Loucy (cell line): ENCODE measurements around the gene PIK3CB.

Experiments used
- H2AFZ ChIP-seq: fragments of 200-600 bp; sonication (generic); 2 replicates; pipeline ENCODE4 v1.6.0; 2016; ENCODE audit warnings: antibody characterized with exemption, mild to moderate bottlenecking, low read length, moderate library complexity
- H3F3A ChIP-seq: fragments of 200-600 bp; 2 replicates; pipeline ENCODE4 v1.6.0; 2016; ENCODE audit warnings: antibody characterized with exemption, low read depth, mild to moderate bottlenecking
- H3K27me3 ChIP-seq: fragments of 200-600 bp; sonication (generic); 2 replicates; pipeline ENCODE4 v1.6.1; 2014; ENCODE audit warnings: low read length, mild to moderate bottlenecking; ENCODE audit not compliant: insufficient read depth, poor library complexity, severe bottlenecking
- H3K36me3 ChIP-seq: fragments of 200-600 bp; sonication (generic); 2 replicates; pipeline ENCODE4 v1.6.1; 2016; ENCODE audit warnings: low read length; ENCODE audit not compliant: insufficient read depth
- H3K4me1 ChIP-seq: fragments of 200-600 bp; sonication (generic); 2 replicates; pipeline ENCODE4 v1.5.1; 2014; ENCODE audit warnings: low read length, mild to moderate bottlenecking; ENCODE audit not compliant: insufficient read depth, poor library complexity, severe bottlenecking
- H3K4me2 ChIP-seq: fragments of 200-600 bp; sonication (generic); 2 replicates; pipeline ENCODE4 v1.6.0; 2014; ENCODE audit warnings: antibody characterized with exemption, low read length, low read depth, mild to moderate bottlenecking; ENCODE audit not compliant: poor library complexity, severe bottlenecking
- H3K4me3 ChIP-seq: fragments of 200-600 bp; sonication (generic); 2 replicates; pipeline ENCODE4 v1.5.1; 2014; ENCODE audit warnings: low read length, mild to moderate bottlenecking, mixed read lengths; ENCODE audit not compliant: poor library complexity, severe bottlenecking
- H3K79me2 ChIP-seq: fragments of 200-600 bp; sonication (generic); 2 replicates; pipeline ENCODE4 v1.6.1; 2014; ENCODE audit warnings: low read length; ENCODE audit not compliant: insufficient read depth
- H3K9ac ChIP-seq: fragments of 200-600 bp; sonication (generic); 2 replicates; pipeline ENCODE4 v1.6.0; 2014; ENCODE audit warnings: mild to moderate bottlenecking, low read depth, low read length, moderate library complexity; ENCODE audit not compliant: poor library complexity, severe bottlenecking
- H3K9me2 ChIP-seq: fragments of 200-600 bp; sonication (generic); replicated peaks from 2 replicates; pipeline ENCODE4 v1.6.1; 2016; ENCODE audit warnings: low read depth, low read length, mixed read lengths
- H3K9me3 ChIP-seq: fragments of 200-600 bp; sonication (generic); 2 replicates; pipeline ENCODE4 v1.6.1; 2014; ENCODE audit warnings: mild to moderate bottlenecking, antibody characterized with exemption, low read length, low read depth; ENCODE audit not compliant: insufficient read depth
- H4K20me1 ChIP-seq: fragments of 200-600 bp; sonication (generic); 2 replicates; pipeline ENCODE4 v1.6.0; 2014; ENCODE audit warnings: antibody characterized with exemption, low read length, mild to moderate bottlenecking; ENCODE audit not compliant: insufficient read depth, poor library complexity, severe bottlenecking
- CTCF ChIP-seq: fragments of 200-600 bp; sonication (generic); conservative IDR thresholded peaks from 2 replicates; pipeline ENCODE4 v1.5.1; 2014; ENCODE audit warnings: mild to moderate bottlenecking, antibody characterized with exemption, low read length
- EZH2phosphoT487 ChIP-seq: fragments of 200-600 bp; IDR thresholded peaks from 2 replicates; pipeline ENCODE4 v1.6.1; 2018; ENCODE audit warnings: antibody characterized with exemption, mild to moderate bottlenecking, moderate library complexity, borderline replicate concordance

PIK3CB gene

GRCh38 chr3:138646008-138646407 lies 188.7 kb downstream of the PIK3CB start:
- Histone ChIP-seq H3K36me3 (peaks cover 18% of the 10 kb centered on the region; the same call in 1 of the 2 replicates), H3K9ac (no peak overlapping the region), H3K4me2 (no peak overlapping the region), H3K4me1 (no peaks in the 10 kb centered on the region), H3K79me2 (no peaks in the 10 kb centered on the region), H3K4me3 (no peak overlapping the region), H3K9me2 (no peaks in the 10 kb centered on the region), H2AFZ (no peak overlapping the region), H3K27me3 (no peaks in the 10 kb centered on the region), H3F3A (no peaks in the 10 kb centered on the region), H4K20me1 (no peaks in the 10 kb centered on the region), H3K9me3 (peaks cover 13% of the 10 kb centered on the region; the same call in 1 of the 2 replicates)
- TF ChIP-seq CTCF (no peak), EZH2phosphoT487 (no peak)

DNA sequence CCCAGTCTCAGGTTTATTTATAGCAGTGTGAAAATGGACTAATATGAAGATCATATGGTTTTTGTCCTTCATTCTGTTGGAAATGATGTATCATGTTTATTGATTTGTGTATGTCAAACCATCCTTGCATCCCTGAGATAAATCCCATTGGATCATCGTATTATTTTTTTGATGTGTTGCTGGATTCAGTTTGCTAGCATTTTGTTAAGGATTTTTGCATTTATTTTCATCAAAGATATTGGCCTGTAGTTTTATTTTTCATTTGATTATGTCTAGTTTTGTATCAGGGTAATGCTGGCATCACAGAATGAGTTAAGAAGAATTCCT lies 191.8 kb downstream of the PIK3CB start:
- no peaks in the 10 kb centered on the region for H3K4me1 ChIP-seq
- no peaks in the 10 kb centered on the region for H3F3A ChIP-seq
- peaks cover 13% of the 10 kb centered on the region; the same call in 1 of the 2 replicates for H3K9me3 ChIP-seq
- no peaks in the 10 kb centered on the region for H4K20me1 ChIP-seq
- no peaks in the 10 kb centered on the region for H3K27me3 ChIP-seq
- no peaks in the 10 kb centered on the region for H3K9me2 ChIP-seq
- H3K79me2 ChIP-seq = no peaks in the 10 kb centered on the region
- no peaks in the 10 kb centered on the region for H3K36me3 ChIP-seq
- no peak overlapping the region for H2AFZ ChIP-seq
- TF ChIP-seq CTCF (no peak), EZH2phosphoT487 (no peak)
- no peak overlapping the region for H3K4me2 ChIP-seq
- H3K9ac ChIP-seq = no peak overlapping the region
- no peak overlapping the region for H3K4me3 ChIP-seq

DNA sequence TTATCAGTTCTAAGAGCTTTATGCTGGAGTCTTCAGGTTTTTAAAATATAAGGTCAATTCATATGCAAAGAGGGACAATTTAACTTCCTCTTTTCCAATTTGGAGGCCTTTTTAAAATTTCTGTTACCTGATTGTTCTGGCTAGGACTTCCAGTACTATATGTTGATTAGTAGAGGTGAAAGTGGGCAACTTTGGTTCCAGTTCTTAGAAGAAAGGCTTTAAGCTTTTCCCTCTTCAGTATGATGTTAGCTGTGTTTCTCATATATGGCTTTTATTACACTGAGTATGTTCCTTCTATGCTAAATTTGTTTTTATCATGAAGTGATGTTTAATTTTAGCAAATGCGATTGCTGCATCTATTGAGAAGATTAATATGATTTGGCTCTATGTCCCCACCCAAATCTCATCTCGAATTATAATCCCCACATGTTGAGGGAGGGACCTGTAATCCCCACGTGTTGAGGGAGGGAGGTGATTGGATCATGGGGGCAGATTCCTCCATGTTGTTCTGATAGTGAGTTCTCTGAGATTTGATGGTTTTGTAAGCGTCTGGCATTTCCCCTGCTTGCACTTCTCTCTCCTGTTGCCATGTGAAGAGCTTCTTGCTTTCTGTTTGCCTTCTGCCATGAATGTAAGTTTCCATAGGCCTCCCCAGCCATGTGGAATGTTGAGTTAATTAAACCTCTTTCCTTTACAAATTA lies 192.4 kb downstream of the PIK3CB start:
- H2AFZ ChIP-seq = no peak overlapping the region
- peaks cover 13% of the 10 kb centered on the region; the same call in 1 of the 2 replicates for H3K9me3 ChIP-seq
- H3K36me3 ChIP-seq = no peaks in the 10 kb centered on the region
- H3K4me2 ChIP-seq = no peak overlapping the region
- TF ChIP-seq CTCF (no peak), EZH2phosphoT487 (no peak)
- H3K27me3 ChIP-seq = no peaks in the 10 kb centered on the region
- H4K20me1 ChIP-seq = no peaks in the 10 kb centered on the region
- H3K4me3 ChIP-seq = no peak overlapping the region
- H3F3A ChIP-seq = no peaks in the 10 kb centered on the region
- H3K9me2 ChIP-seq = no peaks in the 10 kb centered on the region
- no peaks in the 10 kb centered on the region for H3K79me2 ChIP-seq
- H3K9ac ChIP-seq = no peak overlapping the region
- H3K4me1 ChIP-seq = no peaks in the 10 kb centered on the region
